ENCODE measurements around the gene TMC1.
"Not testable (repeated sequence)": the region's sequence is repeated elsewhere in the genome, so short reads cannot be mapped to it uniquely, and the experiment has no call there.

The TMC1 gene

DNA sequence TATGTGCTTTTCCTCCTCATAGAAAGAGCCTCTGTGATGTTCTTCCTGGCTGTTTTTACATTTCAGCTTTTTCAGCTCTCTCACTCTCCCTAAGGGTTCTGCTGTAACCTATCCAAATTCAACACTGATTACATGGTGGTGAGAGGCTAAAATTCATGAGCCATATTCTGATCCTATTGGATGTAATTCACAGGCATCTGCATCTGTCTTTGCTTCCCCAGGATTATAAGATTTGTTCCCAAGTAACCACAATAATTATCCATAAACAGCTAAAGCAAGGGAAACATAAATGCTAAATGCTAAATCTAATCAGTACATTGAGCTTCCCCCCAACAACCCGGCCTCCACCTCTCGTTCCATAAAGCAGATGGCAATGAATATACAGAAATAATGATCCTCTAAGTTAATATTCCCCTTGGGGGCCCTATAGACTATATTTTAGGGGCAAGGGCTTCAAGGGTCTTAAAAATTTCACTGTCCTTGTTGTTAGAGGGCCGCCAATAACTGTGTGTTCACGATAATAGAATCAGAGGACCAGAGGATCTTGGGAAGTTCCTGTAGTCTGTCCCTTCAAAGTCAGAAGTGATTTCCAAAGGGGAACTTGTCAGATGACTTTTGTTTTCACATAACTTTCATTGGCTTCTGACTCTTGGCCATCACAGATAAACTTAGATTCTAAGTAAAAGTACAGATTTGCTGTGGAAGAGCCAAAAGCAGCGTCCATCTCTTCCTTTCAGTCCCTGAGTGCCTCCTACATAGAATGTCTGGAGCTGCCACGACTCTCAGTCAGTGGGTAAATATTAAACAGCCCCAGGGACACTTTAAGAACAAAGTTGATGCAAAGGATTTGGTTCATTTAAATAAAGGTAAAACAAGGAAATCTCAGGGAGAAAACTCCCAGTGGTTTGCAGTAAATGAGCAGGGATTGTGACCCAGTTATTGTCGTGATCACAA, 305.9 kb downstream of the TMC1 start:
- no peak for DNase-seq (ENCODE audit: low spot score)

DNA sequence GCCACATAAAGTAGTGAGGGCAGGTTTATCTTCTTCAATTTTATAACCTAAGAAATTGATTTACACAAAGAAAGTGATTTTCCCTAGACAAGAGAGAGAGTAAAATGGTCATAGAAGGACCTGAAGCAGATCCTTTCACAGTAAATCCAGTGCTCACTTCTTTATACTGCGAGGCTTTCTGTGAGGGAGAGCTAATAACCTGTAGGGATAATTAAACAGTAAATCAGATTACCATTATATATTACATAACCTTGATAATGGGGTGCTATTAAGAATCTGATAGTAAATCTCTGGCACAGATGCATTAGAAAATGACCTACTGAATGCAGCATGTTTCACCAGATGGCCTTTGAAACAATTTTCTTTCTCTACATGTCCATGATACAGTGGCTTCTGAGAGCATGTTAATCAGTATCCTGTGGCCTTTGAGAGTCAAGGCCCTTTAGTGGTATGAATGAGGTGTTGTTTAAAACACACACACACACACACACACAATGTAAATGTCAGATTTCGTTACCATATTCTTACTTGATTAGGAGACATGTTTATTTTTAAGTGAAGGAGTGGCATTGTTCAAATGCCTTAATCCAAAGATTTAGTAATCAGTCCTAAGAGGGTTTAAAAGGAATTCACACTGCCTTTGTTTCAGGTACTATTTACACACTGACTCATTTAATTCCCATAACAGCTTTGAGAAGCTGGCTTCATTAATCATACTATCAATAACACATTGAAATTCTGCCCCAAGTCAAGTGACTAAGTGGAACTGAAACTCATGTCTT, 306.7 kb downstream of the TMC1 start:
- DNase-seq (ENCODE audit: low spot score): no peak

DNA sequence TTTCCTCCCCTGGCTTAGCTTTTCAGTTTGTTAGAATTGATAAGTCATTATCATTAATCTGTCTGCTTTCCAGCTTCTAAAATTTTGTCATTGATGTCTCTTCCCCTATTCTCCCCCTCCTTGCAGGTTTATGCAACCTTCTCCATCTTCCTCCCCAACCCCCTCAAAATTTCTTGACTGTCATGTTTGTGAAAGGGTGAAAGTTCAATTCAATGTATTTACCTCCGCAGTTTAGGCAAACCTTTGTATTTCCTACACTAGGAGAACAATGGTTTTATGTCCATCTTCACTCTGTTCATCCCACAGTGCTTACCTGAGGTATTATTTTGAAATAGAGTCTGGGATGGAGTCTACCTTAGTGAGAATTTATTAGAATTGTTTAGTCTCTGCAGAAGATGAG, 313.6 kb downstream of the TMC1 start:
- DNase-seq (ENCODE audit: low spot score): no peak

DNA sequence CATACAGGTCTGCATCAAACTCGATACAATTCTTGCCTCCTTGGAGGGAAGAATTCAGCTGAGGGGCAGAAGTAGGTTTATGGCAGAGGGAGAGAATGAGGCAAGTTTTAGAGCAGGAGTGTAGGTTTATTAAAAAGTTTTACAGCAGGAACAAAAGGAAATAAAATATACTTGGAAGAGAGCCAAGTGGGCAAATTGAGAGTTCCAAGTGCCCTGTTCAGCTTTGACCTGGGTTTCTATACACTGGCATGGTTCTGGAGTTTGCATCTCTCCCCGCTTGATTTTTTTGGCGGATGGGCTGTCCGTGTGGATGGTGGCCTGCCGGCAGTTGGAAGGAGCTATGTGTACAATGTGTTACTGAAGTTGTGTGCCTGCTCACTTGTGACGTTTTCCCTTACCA, 315.4 kb downstream of the TMC1 start:
- DNase-seq (ENCODE audit: low spot score): no peak

DNA sequence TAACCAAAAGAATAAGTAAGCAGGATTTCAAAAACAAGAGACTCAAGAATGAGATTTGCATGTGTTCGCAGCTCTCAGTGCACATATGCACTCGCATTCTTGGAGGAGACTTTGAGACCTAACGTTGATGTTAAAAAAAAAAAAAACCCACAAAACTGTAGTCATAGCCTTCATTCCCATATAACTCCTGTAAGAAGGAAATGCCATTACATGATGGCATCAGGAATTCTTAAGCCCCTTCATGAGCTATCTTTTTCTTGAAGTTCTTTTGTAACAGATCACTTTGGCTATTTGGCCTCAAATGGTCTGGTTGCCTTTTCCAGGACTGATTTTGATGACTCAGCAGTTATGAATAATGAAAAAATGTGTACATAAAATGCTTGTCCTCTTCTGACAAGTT, 317.7 kb downstream of the TMC1 start:
- no peak for DNase-seq (ENCODE audit: low spot score)

DNA sequence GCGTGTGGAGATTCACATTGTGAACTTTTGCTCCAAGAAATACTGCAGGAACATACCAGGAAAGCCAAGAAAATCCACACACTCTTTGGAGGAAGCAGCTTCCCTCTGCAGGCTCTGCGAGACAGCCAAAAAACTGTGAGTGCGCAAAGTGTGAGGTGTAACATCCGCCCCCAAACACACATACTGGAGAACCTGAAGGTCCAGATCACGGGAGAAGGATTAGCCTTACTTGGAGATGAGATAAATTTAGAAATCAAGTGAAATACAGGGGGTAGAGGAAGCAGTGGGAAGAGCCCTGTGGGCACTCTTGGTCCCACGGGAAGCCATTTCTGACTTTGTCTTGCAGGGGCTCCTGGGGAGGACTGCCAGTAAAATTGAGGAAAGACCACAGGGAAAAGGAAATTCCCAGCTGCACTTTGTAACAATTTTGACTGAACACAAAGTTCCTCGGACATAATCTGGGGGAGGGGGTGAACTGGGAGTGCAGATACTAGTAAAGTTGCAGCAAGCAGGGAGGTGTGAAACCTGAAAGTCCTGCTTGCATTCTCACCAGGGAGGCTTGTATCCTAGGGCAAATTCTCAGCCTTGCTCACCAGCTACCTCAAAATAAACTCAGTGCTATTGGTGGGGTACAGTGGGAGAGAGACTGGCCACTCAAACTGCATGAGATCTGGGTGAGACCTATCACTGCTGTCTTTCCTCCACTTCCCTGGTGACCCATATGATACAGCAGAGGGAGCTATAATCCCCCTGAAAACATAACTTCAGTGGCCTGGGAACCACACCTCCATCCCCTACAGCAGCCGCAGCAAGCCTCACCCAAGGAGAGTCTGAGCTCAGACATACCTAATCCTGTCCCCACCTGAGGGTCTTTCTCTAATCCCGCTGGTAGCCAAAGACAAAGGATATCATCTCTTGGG, 322.4 kb downstream of the TMC1 start:
- DNase-seq (ENCODE audit: low spot score): peak; percentile 71

DNA sequence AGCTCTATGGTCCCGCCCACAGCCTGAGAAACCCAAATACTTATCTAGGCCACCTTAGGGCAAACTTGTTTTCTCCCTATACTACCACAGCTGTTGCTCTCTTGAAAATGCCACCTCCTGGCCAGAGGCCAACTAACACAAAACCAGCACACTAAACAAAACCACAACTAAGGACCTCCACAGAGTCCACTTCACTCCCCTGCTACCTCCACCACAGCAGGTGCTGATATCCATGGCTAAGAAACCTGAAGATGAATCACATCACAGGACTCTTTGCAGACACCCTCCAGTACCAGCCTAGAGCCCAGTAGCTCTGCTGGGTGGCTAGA, 323.0 kb downstream of the TMC1 start:
- no peak for DNase-seq (ENCODE audit: low spot score)

DNA sequence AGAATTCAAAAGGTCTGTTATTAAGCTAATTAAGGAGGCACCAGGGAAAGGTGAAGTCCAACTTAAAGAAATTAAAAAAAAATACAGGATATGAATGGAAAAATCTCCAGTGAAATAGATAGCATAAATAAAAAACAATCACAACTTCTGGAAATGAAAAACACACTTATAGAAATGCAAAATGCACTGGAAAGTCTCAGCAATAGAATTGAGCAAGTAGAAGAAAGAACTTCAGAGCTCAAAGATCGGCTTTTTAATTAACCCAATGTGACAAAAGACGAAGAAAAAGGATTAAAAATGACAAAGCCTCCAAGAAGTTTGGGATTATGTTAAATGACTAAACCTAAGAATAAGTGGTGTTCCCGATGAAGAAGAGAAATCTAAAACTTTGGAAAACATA, 323.6 kb downstream of the TMC1 start:
- not testable (repeated sequence) for DNase-seq (ENCODE audit: low spot score)

DNA sequence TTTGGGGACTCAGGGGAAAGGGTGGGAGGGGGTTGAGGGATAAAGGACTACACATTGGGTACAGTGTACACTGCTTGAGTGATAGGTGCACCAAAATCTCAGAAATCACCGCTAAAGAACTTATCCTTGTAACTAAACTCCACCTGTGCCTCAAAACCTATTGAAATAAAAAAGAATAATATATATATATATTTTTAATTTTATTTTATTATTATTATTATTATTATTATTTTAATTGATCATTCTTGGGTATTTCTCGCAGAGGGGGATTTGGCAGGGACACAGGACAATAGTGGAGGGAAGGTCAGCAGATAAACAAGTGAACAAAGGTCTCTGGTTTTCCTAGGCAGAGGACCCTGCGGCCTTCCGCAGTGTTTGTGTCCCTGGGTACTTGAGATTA, 328.8 kb downstream of the TMC1 start:
- DNase-seq (ENCODE audit: low spot score): not testable (repeated sequence)

DNA sequence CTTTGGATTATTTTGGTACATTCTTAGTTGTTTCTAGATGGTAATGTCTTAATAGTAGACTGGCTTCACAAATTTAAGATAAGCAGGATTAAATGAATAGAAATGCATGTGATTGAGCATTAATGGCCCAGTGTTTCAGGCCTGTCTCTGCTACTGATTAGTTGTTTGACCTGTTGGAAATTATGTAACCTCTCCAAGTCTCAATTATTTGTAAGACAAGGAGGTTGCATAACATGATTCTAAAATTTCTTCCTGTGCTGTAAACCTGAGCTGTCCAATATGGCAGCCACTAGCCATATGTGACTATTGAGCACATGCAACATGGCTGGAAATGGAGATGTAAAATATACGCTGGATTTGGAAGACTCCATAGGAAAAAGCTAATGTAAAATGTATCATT, 333.9 kb downstream of the TMC1 start:
- DNase-seq (ENCODE audit: low spot score): no peak

DNA sequence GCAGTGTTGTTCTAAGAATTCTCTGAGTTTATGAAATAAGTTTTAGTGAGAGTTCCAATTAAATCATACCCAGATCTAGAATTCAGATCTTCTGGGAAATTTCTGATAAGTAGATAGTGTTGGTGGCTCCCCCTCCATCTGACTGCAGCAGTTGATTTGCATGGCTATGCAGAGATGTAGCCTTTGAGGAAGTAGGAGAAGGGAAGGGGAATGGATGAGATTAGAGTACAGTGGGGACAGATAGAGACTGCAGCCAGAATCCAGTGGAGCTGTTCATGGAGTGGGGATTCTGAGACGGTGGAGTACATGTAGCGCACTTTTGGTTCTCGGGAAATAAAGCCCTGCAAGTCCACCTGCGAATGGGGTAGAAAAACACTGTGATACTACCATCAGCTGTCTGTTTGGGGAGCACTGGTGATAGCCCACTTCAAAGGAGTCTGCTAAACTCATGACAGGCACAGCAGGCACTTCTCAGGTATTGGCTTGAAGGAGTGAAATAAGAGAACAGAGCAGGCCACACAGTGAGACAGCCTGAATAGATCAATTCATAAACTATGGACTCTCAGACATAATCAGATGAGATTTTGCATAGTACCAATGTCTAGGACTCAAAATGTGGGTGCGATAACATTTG, 334.6 kb downstream of the TMC1 start:
- no peak for DNase-seq (ENCODE audit: low spot score)

DNA sequence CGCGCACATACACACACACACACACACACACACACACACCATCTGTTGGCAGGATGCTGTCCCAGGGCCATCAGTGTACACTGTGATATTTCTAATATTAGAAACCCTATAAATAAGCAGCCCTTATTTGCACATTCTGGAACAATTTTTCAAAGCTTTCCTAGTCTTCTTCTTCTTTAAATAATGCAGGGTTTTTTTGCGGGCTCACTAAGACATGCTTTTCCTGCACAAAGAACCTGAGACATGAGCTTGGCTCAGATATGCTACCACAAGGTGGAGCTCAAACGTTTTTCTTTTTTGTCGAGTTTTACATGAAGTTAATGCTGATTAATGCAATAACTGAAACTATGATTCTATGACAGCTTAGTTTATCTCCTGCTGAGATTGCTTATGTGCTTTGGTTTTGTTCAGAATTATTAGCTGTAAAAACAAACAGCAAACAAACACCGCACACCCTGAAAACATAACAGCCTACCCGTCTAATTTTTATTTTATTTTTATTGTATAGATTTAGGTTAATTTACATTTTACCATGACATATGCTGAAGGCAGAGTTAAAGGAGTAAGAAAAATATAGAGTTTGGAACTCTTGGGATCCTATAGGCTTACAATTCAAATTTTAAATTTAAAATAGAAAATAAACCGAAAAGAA, 335.7 kb downstream of the TMC1 start:
- DNase-seq (ENCODE audit: low spot score): peak; percentile 65

DNA sequence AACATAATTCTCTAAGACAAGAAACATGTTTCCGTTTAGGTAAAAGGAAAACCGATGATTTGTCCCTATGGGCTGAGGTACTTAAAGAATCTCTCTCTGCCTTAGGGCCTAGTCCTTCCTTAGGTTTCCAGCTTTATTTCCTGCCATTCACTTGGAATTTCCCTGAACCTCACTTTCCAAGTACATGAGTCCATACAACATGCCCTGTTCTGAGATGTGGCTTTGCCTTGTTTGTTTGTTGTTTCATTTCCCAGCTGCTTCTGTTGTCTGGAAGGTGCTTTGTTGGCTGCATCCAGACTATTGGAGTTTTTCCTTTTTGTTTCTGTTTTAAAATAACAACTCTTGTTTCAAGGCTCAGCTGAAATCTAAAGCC, 336.2 kb downstream of the TMC1 start:
- no peak for DNase-seq (ENCODE audit: low spot score)

DNA sequence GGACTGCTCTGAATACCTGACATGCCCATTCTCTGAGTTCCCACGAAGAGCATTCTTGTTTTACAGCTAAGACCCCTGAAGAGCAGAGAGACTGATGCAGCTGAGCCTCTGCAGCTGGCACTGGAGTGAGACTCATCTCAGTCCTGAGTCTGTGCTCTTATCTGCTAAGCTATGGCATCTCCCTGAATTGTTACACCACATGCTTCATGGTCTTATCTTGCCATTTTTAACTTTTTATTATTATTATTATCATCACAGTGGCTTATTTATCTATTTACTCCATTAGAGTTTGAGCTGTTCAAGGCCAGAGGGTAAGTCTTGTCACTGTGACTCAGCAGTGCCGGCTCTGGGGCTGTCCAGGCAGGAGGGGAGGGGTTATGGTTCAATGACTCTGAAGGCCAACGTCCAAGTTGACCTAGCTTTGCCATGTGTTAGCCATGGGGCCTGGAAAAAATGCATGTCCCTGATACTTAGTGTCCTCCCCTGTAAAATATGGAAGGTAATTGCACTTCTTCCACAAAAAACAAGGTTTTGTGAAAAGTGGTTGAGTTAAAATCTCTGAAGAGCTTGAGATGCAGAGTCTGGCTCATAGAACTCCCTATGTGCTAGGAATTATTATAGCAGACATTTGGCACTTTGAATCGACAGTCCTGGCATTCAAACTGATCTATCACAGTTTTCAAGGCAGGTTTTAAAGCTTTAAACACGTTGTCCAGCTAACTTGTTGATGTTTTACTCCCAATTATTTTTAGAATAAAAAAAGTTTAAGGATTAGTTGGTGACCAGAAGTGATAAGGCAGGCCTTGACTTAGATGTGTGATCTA, 336.9 kb downstream of the TMC1 start:
- peak; percentile 74 for DNase-seq (ENCODE audit: low spot score)

DNA sequence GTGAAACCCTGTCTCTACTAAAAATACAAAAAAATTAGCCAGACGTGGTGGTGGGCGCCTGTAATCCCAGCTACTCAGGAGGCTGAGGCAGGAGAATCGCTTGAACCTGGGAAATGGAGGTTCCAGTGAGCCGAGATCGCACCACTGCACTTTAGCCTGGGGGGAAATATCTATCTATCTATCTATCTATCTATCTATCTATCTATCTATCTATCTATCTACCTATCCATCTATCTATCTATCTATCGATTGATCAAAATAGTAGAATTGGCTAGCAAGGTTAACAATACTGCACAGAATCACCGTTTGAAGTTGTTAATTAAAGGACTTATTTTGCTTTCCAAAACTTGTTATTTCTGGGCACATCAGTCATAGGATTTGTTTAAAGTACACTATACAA, 341.4 kb downstream of the TMC1 start:
- DNase-seq (ENCODE audit: low spot score): not testable (repeated sequence)

DNA sequence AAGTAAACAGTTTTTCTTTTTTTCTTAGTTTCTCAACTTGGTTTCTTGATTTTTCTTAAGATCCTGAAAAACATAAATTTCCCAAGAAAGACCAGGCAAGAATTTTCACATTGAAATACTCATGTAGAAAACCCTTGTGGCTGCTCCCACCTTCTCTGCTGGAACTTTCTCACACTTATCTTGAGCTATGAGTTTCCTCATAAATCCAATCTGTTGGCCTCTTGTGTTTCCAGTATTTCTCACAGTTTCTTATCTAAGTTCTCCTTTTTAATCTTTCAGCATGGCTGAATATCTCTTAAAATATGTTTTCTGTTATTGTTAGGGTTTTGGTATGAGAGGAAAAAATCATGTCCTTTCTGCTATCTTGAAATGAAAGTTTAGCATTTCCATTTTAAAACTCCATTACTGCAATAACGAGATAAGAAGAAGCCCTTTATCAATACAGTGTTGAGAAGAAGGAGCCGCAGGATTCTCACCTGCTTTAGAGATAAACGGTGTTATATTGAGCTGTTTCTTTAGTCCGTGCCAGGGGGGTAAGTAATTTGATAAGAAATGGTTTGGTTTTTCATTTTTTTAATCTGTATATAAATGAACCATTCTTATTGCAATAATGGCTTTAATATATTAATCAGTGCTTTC, 342.2 kb downstream of the TMC1 start:
- no peak for DNase-seq (ENCODE audit: low spot score)

DNA sequence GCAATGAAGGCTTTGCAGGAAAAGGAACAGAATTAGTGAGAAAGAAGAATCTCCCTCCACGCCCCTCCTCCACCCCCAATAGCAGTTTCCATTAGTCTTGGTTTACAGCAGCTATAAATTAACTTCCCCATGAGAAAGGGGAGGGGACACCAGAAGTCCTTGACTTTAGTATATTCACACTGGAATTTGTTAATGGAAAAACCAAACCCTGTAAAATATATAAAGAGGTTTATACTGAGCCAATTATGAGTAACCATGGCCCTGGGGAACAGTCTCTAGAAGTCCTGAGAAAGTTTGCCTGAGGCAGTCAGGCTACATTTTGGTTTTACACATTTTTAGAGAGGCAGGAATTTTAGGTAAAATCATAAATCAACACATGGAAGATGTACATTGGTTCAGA, 342.9 kb downstream of the TMC1 start:
- no peak for DNase-seq (ENCODE audit: low spot score)

DNA sequence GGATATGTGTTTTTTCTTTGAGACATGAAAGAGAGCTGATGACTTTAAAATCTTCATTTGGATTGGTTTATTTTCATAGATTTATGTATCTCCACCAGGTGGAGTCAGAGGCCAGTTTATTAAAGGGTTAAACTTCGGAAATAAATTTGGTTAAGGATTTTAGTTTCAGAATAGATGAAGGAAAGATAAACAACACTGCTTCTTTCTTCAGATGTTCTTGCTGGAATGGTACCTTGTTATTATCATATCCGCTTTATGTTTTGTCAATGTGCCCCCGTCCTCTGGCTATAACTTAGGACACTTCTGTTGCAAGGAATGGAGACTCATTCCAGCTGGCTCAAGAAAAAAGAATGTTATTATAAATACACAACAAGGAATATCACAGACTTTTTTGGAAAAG, 350.3 kb downstream of the TMC1 start:
- DNase-seq (ENCODE audit: low spot score): no peak

DNA sequence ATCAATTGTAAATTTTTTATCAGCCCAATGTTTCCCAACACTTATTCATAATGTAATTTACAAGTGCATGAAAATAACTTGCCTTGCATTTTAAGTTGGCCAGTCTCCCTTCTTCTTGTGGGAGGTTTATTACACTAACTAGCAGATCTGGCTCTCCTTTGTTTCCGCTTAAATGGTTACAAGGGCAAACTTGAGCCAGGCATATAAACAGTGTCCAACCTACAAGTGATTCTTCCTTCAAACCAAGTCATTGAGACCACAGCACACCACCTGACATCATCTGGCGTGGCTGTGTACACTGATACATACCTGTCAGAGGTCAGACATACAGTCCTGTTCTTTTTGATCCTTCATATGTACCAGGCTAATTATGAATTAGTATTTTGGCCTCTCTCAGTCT, 351.3 kb downstream of the TMC1 start:
- no peak for DNase-seq (ENCODE audit: low spot score)

DNA sequence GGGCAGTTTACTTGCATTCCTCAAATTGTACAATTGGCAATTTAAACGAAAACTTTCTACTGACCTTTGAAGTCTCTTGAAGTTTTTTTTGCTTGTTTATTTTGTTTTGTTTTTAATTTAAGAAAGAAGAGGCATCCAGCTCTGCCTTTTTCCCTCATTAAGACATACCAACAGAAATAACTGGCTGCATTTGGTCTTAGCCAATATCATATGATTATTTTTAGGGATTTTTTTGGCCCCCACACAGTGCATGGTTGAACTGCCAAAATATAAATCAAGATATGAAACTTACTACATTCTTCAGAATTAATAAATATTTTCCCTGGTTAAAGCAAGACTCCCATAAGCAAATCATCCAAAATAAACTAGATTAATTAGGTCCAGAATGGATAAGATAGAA, 352.0 kb downstream of the TMC1 start:
- no peak for DNase-seq (ENCODE audit: low spot score)

Measured in HuH-7 (cell line).